Measurements from ENCODE around the gene RXFP4.
A peak's percentile ranks its signal among the peaks of the same experiment; 100 is the strongest.
"Not testable (repeated sequence)": the region's sequence is repeated elsewhere in the genome, so short reads cannot be mapped to it uniquely, and the experiment has no call there.

Gene RXFP4

DNA sequence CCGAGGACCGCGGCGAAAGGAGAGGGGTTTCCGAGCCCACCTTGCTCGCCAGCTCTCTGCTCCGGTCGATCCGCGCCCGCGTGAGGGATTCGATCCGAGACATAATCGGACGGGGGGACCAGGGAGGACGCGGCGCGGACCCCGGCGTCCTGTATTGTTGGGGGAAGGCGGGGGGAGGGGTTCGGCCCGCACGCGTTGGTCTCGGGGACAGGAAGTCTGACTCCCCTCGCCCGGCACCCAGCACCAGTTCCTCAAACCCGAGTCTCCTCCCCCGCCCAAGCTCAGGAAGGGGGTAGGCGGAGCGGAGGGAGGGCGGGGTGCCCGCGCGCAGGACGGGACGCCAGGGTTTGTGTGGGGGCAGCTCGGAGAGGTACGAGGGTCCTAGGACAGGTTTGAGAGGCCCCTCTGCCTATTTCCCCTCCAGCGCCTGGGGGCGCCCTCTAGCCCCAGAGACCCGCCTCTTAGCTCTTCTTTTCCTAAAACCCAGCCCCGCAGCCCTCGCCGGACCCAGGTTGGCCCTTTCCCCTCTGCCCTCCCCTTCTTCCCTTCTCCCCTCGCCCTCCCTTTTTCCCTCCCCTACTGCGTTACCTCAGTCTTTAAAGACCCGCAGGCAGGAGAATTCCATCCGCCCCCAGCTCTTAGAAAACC, 37.0 kb downstream of the RXFP4 start, which contains the start of gene ARHGEF2:
Gene ARHGEF2 (minus strand): TSS at position 223 of the 648 bp plus-strand sequence. CDS start 120 bp downstream, at position 103.
- DNase-seq (ENCODE audit: low read depth): peak; percentile 79

DNA sequence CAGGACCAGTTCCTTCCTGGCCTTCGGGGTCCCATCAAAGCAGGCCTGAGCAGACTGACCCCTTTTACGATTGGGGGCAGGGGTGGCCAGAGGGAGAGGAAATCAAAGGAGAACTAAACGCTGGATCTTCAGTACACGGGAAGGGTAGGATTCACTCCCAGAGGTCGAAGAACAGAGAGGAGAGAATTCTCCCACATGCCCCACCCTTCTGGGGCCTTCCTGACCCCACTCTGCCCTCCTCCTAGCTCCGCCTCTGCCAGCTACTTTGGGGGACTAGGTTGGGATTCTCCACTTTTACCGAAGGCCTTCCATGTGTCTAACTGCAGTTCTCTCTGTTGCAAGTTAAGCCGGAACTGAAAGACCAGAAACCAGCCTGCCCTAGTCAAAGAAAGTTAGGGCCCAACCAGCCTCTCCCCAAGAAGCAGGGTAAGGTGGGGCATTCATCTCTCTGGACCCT, 37.6 kb downstream of the RXFP4 start:
- no peak for DNase-seq (ENCODE audit: low read depth)

DNA sequence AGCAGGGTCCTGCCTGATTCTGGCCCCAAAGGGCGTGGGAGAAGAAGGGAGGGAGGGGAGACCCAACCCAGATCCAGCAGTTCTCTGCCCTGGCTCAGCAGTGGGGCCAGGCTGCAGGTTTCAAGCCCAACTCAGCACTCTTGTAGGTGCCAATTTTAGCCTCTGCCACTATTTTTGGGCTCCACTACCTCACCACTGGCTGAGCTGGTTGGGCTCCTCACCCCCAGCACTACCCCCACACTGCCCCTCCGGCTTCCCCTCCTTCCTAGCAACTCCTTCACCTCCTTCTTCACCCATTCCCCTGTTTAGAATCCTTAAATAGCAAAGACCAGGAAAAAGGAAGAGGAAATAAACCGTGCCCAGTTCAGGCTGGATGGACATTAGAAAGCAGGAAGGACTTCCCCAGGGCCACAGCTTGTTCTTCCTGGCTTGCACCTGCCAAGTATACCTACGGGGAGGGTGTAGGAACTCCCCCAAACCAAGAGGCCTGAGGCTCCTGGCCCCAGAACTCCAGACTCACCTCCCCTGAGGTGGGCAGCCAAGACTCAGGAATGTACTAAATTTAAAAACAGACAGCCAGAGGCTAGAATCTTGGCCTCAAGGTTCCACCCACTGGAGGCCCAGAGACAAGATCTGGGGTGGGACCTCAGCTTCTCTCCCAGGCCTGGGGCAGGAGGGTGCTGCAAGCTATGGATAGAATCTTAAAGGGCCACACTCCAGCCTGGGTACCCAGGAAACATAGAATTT, 38.3 kb downstream of the RXFP4 start:
- no peak for DNase-seq (ENCODE audit: low read depth)

DNA sequence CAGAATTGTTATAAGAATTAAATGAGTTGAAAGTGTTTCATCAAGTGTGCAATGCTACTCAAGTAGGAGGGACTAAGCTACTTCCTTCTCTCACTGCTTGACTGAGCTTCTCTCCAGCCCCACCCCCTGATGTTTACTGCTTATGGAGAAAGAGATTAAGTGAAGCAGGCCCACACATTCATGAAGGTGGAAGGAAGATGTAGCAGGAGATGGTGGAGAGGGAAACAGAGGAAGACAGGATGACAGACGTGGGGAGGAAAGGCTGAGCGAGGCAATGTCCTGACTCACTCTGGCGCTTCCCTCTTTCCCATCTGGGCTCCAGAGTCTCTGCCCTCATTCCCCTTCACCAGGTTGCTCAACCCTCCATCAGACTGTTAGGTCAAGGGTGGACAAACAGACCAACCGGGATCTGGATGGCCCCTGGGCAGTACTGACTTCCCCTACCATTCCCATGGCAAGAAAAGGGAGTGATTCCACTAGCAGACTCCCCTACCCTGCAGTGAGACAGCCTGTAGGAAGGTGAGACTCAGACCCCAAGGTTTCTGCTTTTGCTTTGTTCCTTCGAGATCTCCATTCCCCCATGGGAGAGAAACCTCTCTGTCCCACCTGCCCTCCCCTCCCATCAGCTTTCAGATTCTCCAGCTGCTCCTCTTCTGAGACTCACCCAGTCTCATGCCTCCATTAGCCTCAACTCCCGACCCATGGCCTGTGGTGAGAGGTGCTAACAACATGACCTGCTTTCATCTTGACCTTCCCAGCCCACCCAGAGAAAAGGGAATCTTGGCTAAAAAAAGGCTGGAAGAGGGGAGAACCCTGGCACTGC, 40.0 kb downstream of the RXFP4 start:
- DNase-seq (ENCODE audit: low read depth): no peak

DNA sequence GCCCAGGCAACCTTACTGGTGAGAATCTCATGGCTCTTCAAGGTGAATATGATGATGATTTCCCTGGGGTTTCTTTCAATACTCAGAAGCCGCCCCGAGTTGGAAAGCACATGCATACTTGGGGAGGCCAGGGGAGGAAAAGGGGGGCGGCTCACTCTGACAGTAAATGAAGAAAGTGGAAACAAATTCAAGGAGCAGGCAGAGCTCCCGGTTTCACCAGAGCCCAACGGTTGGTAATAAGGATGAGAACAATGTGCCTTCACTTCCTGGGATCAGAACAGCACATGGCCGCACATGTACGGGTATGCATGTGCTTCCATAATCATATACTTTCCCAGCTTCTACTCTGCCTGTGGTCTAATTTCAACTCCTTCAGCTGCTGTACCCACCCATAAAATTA, 40.7 kb downstream of the RXFP4 start:
- no peak for DNase-seq (ENCODE audit: low read depth)

DNA sequence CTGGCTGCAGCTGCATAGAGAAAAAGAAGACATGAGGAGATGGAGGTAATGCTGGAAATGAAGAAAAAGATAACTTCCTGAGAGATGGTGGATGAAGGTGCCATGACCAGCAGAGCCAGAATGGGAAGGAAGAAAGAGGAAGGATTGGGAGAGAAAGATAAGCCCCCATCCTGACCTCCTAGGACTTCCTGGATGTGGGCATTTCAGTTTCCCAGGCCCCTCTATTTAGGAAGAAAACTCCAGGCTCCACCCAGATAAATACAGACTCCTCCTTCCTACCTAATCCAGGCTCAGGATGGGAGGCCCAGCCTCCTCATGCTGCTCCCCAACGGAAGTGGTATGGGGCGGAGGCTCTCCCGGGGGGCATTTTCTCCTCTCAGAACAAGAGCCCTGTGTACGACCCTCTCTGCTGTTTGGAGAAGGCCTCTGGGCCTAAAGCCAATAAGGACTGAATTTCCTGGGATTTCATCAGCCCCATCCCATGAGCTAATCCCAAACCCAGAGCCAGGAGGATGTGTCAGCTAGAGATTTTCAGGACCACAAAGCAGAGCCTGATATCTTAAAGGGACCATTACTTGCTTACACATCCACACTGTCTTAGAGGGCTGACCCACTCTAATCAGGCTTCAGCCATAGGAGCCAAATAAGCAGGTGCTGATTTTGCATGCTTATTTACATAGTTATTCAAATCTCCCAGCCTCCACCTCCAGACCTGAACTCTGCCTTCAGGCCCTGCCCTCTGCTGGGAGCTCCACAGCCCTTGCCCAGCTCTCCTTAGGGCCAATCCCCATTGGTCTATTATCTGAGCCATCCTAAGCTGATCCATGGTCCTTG, 42.0 kb downstream of the RXFP4 start:
- no peak for DNase-seq (ENCODE audit: low read depth)

DNA sequence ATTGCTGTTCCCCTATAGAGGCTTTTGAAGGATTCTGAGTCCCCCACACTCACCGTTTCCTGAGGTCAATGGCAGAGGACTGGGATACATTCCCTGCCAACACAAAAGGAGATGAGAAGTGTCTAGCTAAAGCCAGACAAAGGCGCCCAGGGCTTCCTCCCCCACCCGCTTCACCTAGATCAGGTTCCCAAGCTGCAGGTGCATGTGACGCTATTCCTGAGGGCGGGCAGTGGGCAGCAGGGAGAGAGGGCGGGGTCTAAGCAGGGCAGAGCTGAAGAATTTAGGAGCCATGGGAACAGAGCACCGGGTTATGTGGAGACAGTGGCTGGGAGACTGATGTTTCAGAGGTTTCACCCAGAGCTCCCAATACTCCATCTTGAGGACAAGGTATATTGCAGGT, 42.9 kb downstream of the RXFP4 start:
- no peak for DNase-seq (ENCODE audit: low read depth)

DNA sequence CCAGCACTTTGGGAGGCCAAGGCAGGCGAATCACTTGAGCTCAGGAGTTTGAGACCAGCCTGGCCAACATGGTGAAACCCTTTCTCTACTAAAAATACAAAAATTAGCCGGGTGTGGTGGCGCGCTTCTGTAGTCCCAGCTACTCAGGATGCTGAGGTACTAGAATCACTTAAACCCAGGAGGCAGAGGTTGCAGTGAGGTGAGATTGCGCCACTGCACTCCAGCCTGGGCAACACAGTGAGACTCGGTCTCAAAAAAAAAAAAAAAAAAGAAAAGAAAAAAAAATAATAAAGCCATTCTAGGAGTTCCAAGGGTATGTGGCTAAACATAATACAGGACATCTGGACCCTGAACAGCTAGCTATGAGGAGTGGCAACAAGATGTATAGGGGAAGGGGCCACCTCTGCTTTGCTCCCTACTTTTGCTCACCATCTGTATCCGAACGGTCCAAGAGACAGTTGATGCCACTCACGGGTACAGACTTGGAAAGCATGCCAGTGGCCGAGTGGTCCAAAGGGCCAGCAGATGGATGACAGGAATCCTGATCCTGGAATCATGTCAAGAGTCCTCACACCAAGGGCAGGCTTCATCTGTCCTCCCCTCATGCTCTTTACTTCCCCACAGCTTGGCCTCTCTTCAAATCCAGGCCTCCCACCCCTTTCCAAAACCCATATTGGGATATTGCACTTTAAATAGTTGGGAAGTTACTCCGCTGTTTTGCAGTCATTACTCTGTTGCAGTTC, 43.6 kb downstream of the RXFP4 start:
- DNase-seq (ENCODE audit: low read depth): not testable (repeated sequence)

DNA sequence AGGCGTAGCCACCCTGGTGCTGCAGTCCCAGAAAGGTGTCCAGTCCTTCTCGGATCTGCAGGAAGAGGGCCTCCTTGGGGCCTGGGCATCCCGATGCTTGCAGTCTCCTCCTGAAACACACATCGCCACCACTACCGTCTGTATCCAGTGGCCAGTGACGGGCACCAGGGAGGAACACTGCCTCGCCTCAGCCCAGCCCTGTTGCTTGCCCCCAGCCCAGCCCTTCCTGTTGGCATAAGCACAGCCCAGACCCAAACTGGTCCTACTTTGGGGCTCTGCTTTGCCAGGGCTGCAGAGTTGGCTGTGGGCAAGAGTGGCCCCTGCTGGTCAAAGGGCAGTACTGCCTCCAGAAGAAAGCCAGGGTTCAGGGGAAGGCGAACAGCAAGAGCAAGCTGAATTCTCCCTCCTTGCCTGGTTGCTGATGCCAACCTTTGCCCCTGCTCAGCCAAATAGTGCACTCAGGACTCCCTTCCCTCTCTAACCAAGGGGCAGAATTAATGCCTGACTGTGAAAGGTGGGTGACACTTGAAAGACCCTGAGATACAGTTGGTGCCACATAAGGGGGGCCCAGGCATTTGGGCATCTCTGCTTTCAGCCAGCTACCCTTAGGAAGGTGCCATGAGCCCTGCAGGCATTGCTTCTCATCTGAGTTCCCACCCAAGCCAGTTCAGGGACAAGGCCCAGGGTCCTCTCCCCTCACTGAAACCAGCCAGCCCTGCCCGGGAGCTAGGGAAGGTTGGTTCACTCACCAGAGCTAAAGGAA, 48.0 kb downstream of the RXFP4 start:
- DNase-seq (ENCODE audit: low read depth): peak; percentile 62

DNA sequence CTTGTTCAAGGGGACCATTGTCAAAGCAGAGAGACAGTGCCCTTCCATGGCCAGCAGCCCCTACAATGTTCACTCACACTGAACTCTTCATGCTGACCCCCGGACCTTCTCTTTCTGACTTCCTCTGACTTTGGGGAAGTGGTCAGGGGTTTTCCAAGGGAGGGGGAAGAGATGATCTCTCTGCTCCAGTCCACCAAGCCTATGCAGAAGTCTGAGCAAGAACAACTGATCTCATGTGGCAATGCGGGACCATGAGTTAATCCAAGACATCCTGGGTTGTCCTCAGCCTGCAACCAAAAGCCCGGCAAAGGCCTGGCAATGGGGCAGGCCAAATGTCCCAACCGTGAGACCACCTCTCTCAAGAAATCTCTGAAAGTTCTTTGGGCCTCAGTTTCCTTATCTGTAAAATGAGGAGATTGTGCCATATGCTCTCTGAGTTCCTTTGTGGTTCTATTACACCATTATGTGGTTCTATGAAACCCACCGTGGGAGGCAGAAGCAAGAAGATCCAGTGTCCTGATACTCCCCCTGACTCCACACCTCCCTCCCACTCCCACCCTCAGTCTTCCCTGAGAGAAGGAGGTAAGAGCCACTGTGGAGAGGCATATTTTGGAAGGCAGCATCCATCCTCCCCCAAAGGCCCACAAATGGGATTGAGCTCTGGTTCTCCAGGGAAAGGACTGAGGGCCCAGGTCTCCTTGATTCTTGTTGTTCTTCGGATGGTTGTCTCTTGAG, 48.7 kb downstream of the RXFP4 start:
- no peak for DNase-seq (ENCODE audit: low read depth)
